ENCODE results near the gene PARP15. TPM values are rescaled to one million over a fixed set of nuclear protein-coding genes. Genes with fewer than 3 reads are reported as not detected.

Gene PARP15
- total RNA-seq, 1 experiment from 2014 or later: 0.12 TPM

DNA sequence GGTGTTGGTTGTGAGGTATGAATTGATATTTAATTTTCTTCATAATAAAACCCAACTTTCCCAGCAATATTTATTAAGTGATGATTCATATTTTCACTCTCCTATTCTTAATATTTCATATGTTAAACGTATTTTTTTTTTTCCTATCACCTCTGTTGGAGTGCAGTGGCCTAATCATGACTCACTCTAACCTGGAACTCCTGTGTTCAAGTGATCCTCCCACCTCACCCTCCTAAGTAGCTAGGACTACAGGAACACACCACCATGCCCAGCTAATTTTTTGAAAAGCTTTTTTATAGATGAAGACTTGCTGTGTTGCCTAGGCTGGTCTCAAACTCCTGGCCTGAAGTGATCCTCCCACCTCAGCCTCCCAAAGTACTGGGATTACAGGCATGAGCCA lies 8.6 kb downstream of the PARP15 start:
- peaks cover 0 to 3% of the 10 kb centered on the region in 2 experiments; a peak in 1 of 4 replicates for H3K4me1 ChIP-seq (ENCODE audit: control insufficient read depth in 1 of 2, insufficient read depth in 2 of 2, low read length in 2 of 2)
- H3K27me3 ChIP-seq (ENCODE audit: insufficient read depth, low read length): no peaks in the 10 kb centered on the region
- no peak overlapping the region for H2AFZ ChIP-seq (ENCODE audit: low read depth, low read length, poor library complexity, severe bottlenecking)
- RAD21 ChIA-PET (ENCODE audit: low non-redundant PET in 1 of 2, low total read pairs in 2 of 2, uncharacterized antibody in 2 of 2, unreplicated experiment in 2 of 2): no interaction called here
- POLR2A ChIA-PET: no interaction called here
- no peak overlapping the region for H3K9ac ChIP-seq (ENCODE audit: low read length)
- no peaks in the 10 kb centered on the region for H4K20me1 ChIP-seq (ENCODE audit: insufficient read depth)
- peaks cover 15 to 19% of the 10 kb centered on the region in 2 experiments; a peak in 2 of 4 replicates for H3K9me3 ChIP-seq (ENCODE audit: control insufficient read depth in 1 of 2, insufficient read depth in 1 of 2, low read depth in 1 of 2, low read length in 2 of 2)
- no peak overlapping the region for H3K27ac ChIP-seq (ENCODE audit: low read depth, low read length)
- no TSS peak for BruUV-seq (replicated peaks)
- no peak for DNase-seq (ENCODE audit: low read depth, low spot score)
- CTCF ChIA-PET: no interaction called here
- no peak overlapping the region for H3K4me3 ChIP-seq (replicated peaks in 1 of 2; ENCODE audit: low read depth in 1 of 2, low read length in 2 of 2)
- intact Hi-C loops (cut with micrococcal nuclease): no loop called here
- no peak for TF ChIP-seq CBX3 (IDR thresholded peaks at IDR 0.05; ENCODE audit: low read depth)
- TF ChIP-seq, protein P1, sequence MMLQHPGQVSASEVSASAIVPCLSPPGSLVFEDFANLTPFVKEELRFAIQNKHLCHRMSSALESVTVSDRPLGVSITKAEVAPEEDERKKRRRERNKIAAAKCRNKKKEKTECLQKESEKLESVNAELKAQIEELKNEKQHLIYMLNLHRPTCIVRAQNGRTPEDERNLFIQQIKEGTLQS (IDR thresholded peaks at IDR 0.05): no peak
- TF ChIP-seq FOSL1 (IDR thresholded peaks at IDR 0.05; ENCODE audit: low read depth): no peak
- no peak for TF ChIP-seq EGR1 (IDR thresholded peaks at IDR 0.05; ENCODE audit: low read depth)
- TF ChIP-seq SP1 (IDR thresholded peaks at IDR 0.05; ENCODE audit: low read depth): no peak
- no peak for TF ChIP-seq EZH2phosphoT487 (IDR thresholded peaks at IDR 0.05; ENCODE audit: borderline replicate concordance)
- no peak for TF ChIP-seq RAD21 (IDR thresholded peaks at IDR 0.05; ENCODE audit: low read depth)
- TF ChIP-seq JUND (IDR thresholded peaks at IDR 0.05): no peak
- no peak for TF ChIP-seq EZH2 (IDR thresholded peaks at IDR 0.05)
- no peak for TF ChIP-seq SRF (IDR thresholded peaks at IDR 0.05; ENCODE audit: low read depth)
- TF ChIP-seq MAX (IDR thresholded peaks at IDR 0.05): no peak
- TF ChIP-seq ZNF274 (IDR thresholded peaks at IDR 0.05; ENCODE audit: low read depth, low read length): no peak
- no peak for TF ChIP-seq POLR2AphosphoS5 (IDR thresholded peaks at IDR 0.05; ENCODE audit: low read depth, low read length)
- no peak for TF ChIP-seq POLR2A (IDR thresholded peaks at IDR 0.05; ENCODE audit: borderline replicate concordance, extremely low read depth, insufficient read depth, insufficient read length)
- H3K4me2 ChIP-seq (ENCODE audit: low read length): no peak overlapping the region
- H3K9me2 ChIP-seq (ENCODE audit: insufficient read depth): no peaks in the 10 kb centered on the region
- ATAC-seq: no peak
- no peaks in the 10 kb centered on the region for H3K79me2 ChIP-seq (ENCODE audit: insufficient read depth, low read length)
- H3K36me3 ChIP-seq (ENCODE audit: control insufficient read depth in 1 of 2, insufficient read depth in 2 of 2, low read length in 2 of 2): no peaks in the 10 kb centered on the region
